Neural progenitor cell (in vitro differentiated cells): ENCODE results near the gene OR6M1. TPM values are rescaled to one million over a fixed set of nuclear protein-coding genes. Genes with fewer than 3 reads are reported as not detected.

ENCODE experiments used
- DNase-seq: peaks from one replicate; pipeline ENCODE4 v3.0.0-alpha.2; 2016; ENCODE audit warnings: low spot score
- H2AFZ ChIP-seq: fragments of 200-600 bp; sonication (generic); replicated peaks from 2 replicates; pipeline ENCODE4 v1.6.1; 2016; ENCODE audit warnings: antibody characterized with exemption
- H3F3A ChIP-seq: fragments of 200-600 bp; sonication (generic); 2 replicates; pipeline ENCODE4 v1.6.1; 2016; ENCODE audit warnings: antibody characterized with exemption, low read depth
- H3K27ac ChIP-seq: fragments of 200-600 bp; sonication (generic); 2 replicates; pipeline ENCODE4 v1.5.1; 2016; ENCODE audit warnings: mild to moderate bottlenecking
- H3K27me3 ChIP-seq: fragments of 200-600 bp; sonication (generic); 2 replicates; pipeline ENCODE4 v1.6.1; 2016; ENCODE audit warnings: mild to moderate bottlenecking, moderate library complexity
- H3K36me3 ChIP-seq: fragments of 200-600 bp; sonication (generic); 2 replicates; pipeline ENCODE4 v1.5.1; 2016
- H3K4me1 ChIP-seq: fragments of 200-600 bp; sonication (generic); 2 replicates; pipeline ENCODE4 v1.6.1; 2016; ENCODE audit warnings: mixed run types
- H3K4me2 ChIP-seq: fragments of 200-600 bp; sonication (generic); 2 replicates; pipeline ENCODE4 v1.6.1; 2016
- H3K4me3 ChIP-seq: fragments of 200-600 bp; sonication (generic); 2 replicates; pipeline ENCODE4 v1.5.1; 2016
- H3K79me2 ChIP-seq: fragments of 200-600 bp; sonication (generic); 2 replicates; pipeline ENCODE4 v1.6.1; 2016; ENCODE audit warnings: low read depth
- H3K9ac ChIP-seq: fragments of 200-600 bp; sonication (generic); 2 replicates; pipeline ENCODE4 v1.6.1; 2016
- H3K9me3 ChIP-seq: fragments of 200-600 bp; sonication (generic); 2 replicates; pipeline ENCODE4 v1.5.1; 2016; ENCODE audit warnings: low read depth
- H4K20me1 ChIP-seq: fragments of 200-600 bp; sonication (generic); 2 replicates; pipeline ENCODE4 v1.6.1; 2016; ENCODE audit warnings: low read depth
- H3K27ac Mint-ChIP-seq: 3 replicates; pipeline ENCODE4 v1.8.0; 2021; ENCODE audit warnings: mixed read lengths
- H3K27me3 Mint-ChIP-seq: 2 replicates; pipeline ENCODE4 v1.8.0; 2022; ENCODE audit warnings: low read depth, mild to moderate bottlenecking, inconsistent platforms, moderate library complexity, mixed read lengths; ENCODE audit not compliant: insufficient read depth
- H3K36me3 Mint-ChIP-seq: 3 replicates; pipeline ENCODE4 v1.8.0; 2021; ENCODE audit warnings: mixed read lengths
- H3K4me1 Mint-ChIP-seq: 3 replicates; pipeline ENCODE4 v1.8.0; 2021; ENCODE audit warnings: mixed read lengths
- H3K4me3 Mint-ChIP-seq: 3 replicates; pipeline ENCODE4 v1.8.0; 2021; ENCODE audit warnings: mild to moderate bottlenecking, moderate library complexity, mixed read lengths
- H3K9me3 Mint-ChIP-seq: 3 replicates; pipeline ENCODE4 v1.8.0; 2020; ENCODE audit warnings: mixed read lengths
- CTCF ChIP-seq: fragments of 200-600 bp; sonication (generic); IDR thresholded peaks from 2 replicates; pipeline ENCODE4 v1.5.1; 2017; ENCODE audit warnings: antibody characterized with exemption, mild to moderate bottlenecking
- EZH2 ChIP-seq: fragments of 200-600 bp; sonication (generic); IDR thresholded peaks from 2 replicates; pipeline ENCODE4 v1.6.1; 2017; ENCODE audit warnings: antibody characterized with exemption, mild to moderate bottlenecking, moderate library complexity
- EZH2phosphoT487 ChIP-seq: fragments of 200-600 bp; sonication (generic); IDR thresholded peaks from 2 replicates; pipeline ENCODE4 v1.6.1; 2017; ENCODE audit warnings: antibody characterized with exemption
- total RNA-seq: library from RNA; depleted of rRNA; stranded (reverse); fragments of >200 nt; gene quantifications from 2 replicates; pipeline ENCODE4 v1.2.3, GENCODE V29; 2015; ENCODE audit warnings: low replicate concordance

Gene OR6M1
- total RNA-seq, 1 donor from 2014 or later: not detected

GRCh38 chr11:123801765-123802164 lies 4.4 kb downstream of the OR6M1 start:
- H3K4me1 Mint-ChIP-seq: peaks cover 2% of the 10 kb centered on the region

GRCh38 chr11:123800036-123800435 lies 6.1 kb downstream of the OR6M1 start:
- no peak overlapping the region for H3K9ac ChIP-seq
- H3K9me3 ChIP-seq: no peaks in the 10 kb centered on the region
- H3K4me2 ChIP-seq: no peak overlapping the region
- no peaks in the 10 kb centered on the region for H3F3A ChIP-seq
- no peak overlapping the region for H3K27ac ChIP-seq
- no peak overlapping the region for H3K4me3 ChIP-seq
- Mint-ChIP-seq H3K4me3 (no peak overlapping the region), H3K27ac (no peak overlapping the region), H3K9me3 (peaks cover 4% of the 10 kb centered on the region), H3K36me3 (no peaks in the 10 kb centered on the region), H3K4me1 (peaks cover 9% of the 10 kb centered on the region), H3K27me3 (no peaks in the 10 kb centered on the region)
- H3K79me2 ChIP-seq: no peaks in the 10 kb centered on the region
- no peaks in the 10 kb centered on the region for H3K36me3 ChIP-seq
- H3K27me3 ChIP-seq: no peaks in the 10 kb centered on the region
- no peak for DNase-seq
- H2AFZ ChIP-seq: no peak overlapping the region
- TF ChIP-seq CTCF: no peak
- TF ChIP-seq EZH2phosphoT487: no peak
- no peak for TF ChIP-seq EZH2
- no peaks in the 10 kb centered on the region for H4K20me1 ChIP-seq
- no peaks in the 10 kb centered on the region for H3K4me1 ChIP-seq

More at GRCh38 chr11:123801765-123802164, 4.4 kb downstream of the OR6M1 start:
- Mint-ChIP-seq H3K36me3 (no peaks in the 10 kb centered on the region), H3K27me3 (no peaks in the 10 kb centered on the region), H3K4me3 (no peak overlapping the region), H3K27ac (no peak overlapping the region), H3K9me3 (no peaks in the 10 kb centered on the region)
- Histone ChIP-seq H3K27ac (no peak overlapping the region), H3K9ac (no peak overlapping the region), H3K9me3 (no peaks in the 10 kb centered on the region), H3K4me1 (no peaks in the 10 kb centered on the region), H3K27me3 (no peaks in the 10 kb centered on the region), H3K36me3 (no peaks in the 10 kb centered on the region), H3K79me2 (no peaks in the 10 kb centered on the region), H3K4me3 (no peak overlapping the region), H4K20me1 (no peaks in the 10 kb centered on the region), H2AFZ (no peak overlapping the region), H3K4me2 (no peak overlapping the region), H3F3A (no peaks in the 10 kb centered on the region)
- DNase-seq: no peak
- no peak for TF ChIP-seq EZH2
- no peak for TF ChIP-seq EZH2phosphoT487
- TF ChIP-seq CTCF: no peak

GRCh38 chr11:123799438-123799837 lies 6.7 kb downstream of the OR6M1 start:
- H3K36me3 Mint-ChIP-seq: no peaks in the 10 kb centered on the region
- H3K9me3 ChIP-seq: no peaks in the 10 kb centered on the region
- no peaks in the 10 kb centered on the region for H3K27me3 Mint-ChIP-seq
- no peaks in the 10 kb centered on the region for H3F3A ChIP-seq
- H3K4me1 ChIP-seq: no peaks in the 10 kb centered on the region
- no peaks in the 10 kb centered on the region for H3K79me2 ChIP-seq
- H2AFZ ChIP-seq: no peak overlapping the region
- H3K27me3 ChIP-seq: no peaks in the 10 kb centered on the region
- H3K4me1 Mint-ChIP-seq: peaks cover 9% of the 10 kb centered on the region
- no peak overlapping the region for H3K27ac ChIP-seq
- TF ChIP-seq EZH2phosphoT487 (no peak), CTCF (no peak), EZH2 (no peak)
- no peaks in the 10 kb centered on the region for H4K20me1 ChIP-seq
- H3K4me3 Mint-ChIP-seq: no peak overlapping the region
- H3K9ac ChIP-seq: no peak overlapping the region
- no peak overlapping the region for H3K4me2 ChIP-seq
- no peak overlapping the region for H3K27ac Mint-ChIP-seq
- DNase-seq: no peak
- H3K4me3 ChIP-seq: no peak overlapping the region
- peaks cover 7% of the 10 kb centered on the region for H3K9me3 Mint-ChIP-seq
- H3K36me3 ChIP-seq: no peaks in the 10 kb centered on the region
